Ovary (tissue), 3 donors: ENCODE results near the gene RBPJ.

Source experiments
- POLR2A ChIP-seq: fragments of 450-650 bp; IDR thresholded peaks from one replicate; pipeline ENCODE4 v1.6.1; 2017; ENCODE audit warnings: antibody characterized with exemption, mild to moderate bottlenecking, moderate library complexity
- TF ChIP-seq, protein P1 (sequence below), 3 donors: fragments of 450-650 bp in 2 of 3; fragments of 200-600 bp in 1 of 3; IDR thresholded peaks; one replicate each; pipeline versions ENCODE4 v1.5.1 to v1.8.0; 2016 to 2022; ENCODE audit warnings: antibody characterized with exemption in 3 of 3, mild to moderate bottlenecking in 1 of 3
- donor health status: DM: no; HTN: no; CAD: no.

- TF ChIP-seq, protein P1, sequence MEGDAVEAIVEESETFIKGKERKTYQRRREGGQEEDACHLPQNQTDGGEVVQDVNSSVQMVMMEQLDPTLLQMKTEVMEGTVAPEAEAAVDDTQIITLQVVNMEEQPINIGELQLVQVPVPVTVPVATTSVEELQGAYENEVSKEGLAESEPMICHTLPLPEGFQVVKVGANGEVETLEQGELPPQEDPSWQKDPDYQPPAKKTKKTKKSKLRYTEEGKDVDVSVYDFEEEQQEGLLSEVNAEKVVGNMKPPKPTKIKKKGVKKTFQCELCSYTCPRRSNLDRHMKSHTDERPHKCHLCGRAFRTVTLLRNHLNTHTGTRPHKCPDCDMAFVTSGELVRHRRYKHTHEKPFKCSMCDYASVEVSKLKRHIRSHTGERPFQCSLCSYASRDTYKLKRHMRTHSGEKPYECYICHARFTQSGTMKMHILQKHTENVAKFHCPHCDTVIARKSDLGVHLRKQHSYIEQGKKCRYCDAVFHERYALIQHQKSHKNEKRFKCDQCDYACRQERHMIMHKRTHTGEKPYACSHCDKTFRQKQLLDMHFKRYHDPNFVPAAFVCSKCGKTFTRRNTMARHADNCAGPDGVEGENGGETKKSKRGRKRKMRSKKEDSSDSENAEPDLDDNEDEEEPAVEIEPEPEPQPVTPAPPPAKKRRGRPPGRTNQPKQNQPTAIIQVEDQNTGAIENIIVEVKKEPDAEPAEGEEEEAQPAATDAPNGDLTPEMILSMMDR (IDR thresholded peaks at IDR 0.05) = no peak
- no peak for TF ChIP-seq POLR2A
These were observed 47.9 kb downstream of the RBPJ start for GRCh38 chr4:26368685-26369084.
